Choroid plexus epithelial cell (primary cell): ENCODE results near the gene ATP2B1.

Experiments used
- DNase-seq: peaks from one replicate; pipeline ENCODE4 v3.0.0-alpha.2; 2010; ENCODE audit warnings: low read depth
- H3K4me3 ChIP-seq: 2 replicates; pipeline ENCODE4 v1.5.1; 2011; ENCODE audit warnings: low read depth, mild to moderate bottlenecking, control low read depth, low read length, moderate library complexity
- CTCF ChIP-seq: conservative IDR thresholded peaks from 2 replicates; pipeline ENCODE4 v1.5.1; 2011; ENCODE audit warnings: low read depth, mild to moderate bottlenecking, control low read depth, inconsistent platforms, low read length, moderate library complexity

Gene ATP2B1

GRCh38 chr12:89748791-89749190 lies 40.2 kb upstream of the ATP2B1 start:
- DNase-seq, result no peak
- TF ChIP-seq CTCF, result no peak
- H3K4me3 ChIP-seq, result no peak overlapping the region

- no peak for DNase-seq
- no peak for TF ChIP-seq CTCF
Measured at GRCh38 chr12:89745286-89745685, 36.6 kb upstream of the ATP2B1 start.

GRCh38 chr12:89742337-89743022 lies 33.8 kb upstream of the ATP2B1 start:
- DNase-seq, result no peak
- no peak overlapping the region for H3K4me3 ChIP-seq
- TF ChIP-seq CTCF, result no peak

More at GRCh38 chr12:89745286-89745685, 36.6 kb upstream of the ATP2B1 start:
- H3K4me3 ChIP-seq, result no peak overlapping the region

GRCh38 chr12:89740943-89741342 lies 32.3 kb upstream of the ATP2B1 start:
- no peak overlapping the region for H3K4me3 ChIP-seq
- TF ChIP-seq CTCF, result no peak
- DNase-seq, result no peak

GRCh38 chr12:89736995-89737394 lies 28.4 kb upstream of the ATP2B1 start:
- no peak for TF ChIP-seq CTCF
- no peak overlapping the region for H3K4me3 ChIP-seq
- no peak for DNase-seq

- no peak for TF ChIP-seq CTCF
- no peak overlapping the region for H3K4me3 ChIP-seq
- DNase-seq, result peak; percentile 93
Measured at GRCh38 chr12:89733579-89734201, 25.1 kb upstream of the ATP2B1 start.

- H3K4me3 ChIP-seq, result no peak overlapping the region
- TF ChIP-seq CTCF, result no peak
- peak; percentile 34 for DNase-seq
Measured at GRCh38 chr12:89732522-89732921, 23.9 kb upstream of the ATP2B1 start.
